Activated T-helper 1 cell treated with anti-CD3 and anti-CD28 coated beads, Interleukin-2, amount 50 U/mL, for 16 hours (primary cell): ENCODE measurements around the gene WAPL.

ENCODE experiments used
- DNase-seq, 2 donors: peaks; one replicate each; pipeline ENCODE4 v3.0.0-alpha.2; 2020; ENCODE audit warnings: low read depth in 1 of 2, low spot score in 1 of 2

The WAPL gene

GRCh38 chr10:86472061-86472460, 49.5 kb downstream of the WAPL start:
- DNase-seq = no peak

- DNase-seq = no peak
Observed at GRCh38 chr10:86461963-86462804, 59.4 kb downstream of the WAPL start.

GRCh38 chr10:86451604-86451960, 70.0 kb downstream of the WAPL start:
- no peak for DNase-seq

- DNase-seq = no peak
Observed at GRCh38 chr10:86450806-86451603, 70.6 kb downstream of the WAPL start.

GRCh38 chr10:86449926-86450558, 71.5 kb downstream of the WAPL start:
- DNase-seq = no peak

- no peak for DNase-seq
Observed at GRCh38 chr10:86447432-86447831, 74.2 kb downstream of the WAPL start.

- DNase-seq = no peak
Observed at GRCh38 chr10:86446987-86447386, 74.6 kb downstream of the WAPL start.

GRCh38 chr10:86446440-86446839, 75.2 kb downstream of the WAPL start:
- DNase-seq = no peak

GRCh38 chr10:86443936-86444335, 77.7 kb downstream of the WAPL start:
- no peak for DNase-seq

GRCh38 chr10:86443069-86443468, 78.5 kb downstream of the WAPL start:
- no peak for DNase-seq

- no peak for DNase-seq
Observed at GRCh38 chr10:86440874-86441843, 80.4 kb downstream of the WAPL start.

GRCh38 chr10:86439544-86439943, 82.0 kb downstream of the WAPL start:
- no peak for DNase-seq

- DNase-seq = no peak
Observed at GRCh38 chr10:86438091-86438749, 83.4 kb downstream of the WAPL start.

GRCh38 chr10:86437447-86437846, 84.1 kb downstream of the WAPL start:
- DNase-seq = no peak

- DNase-seq = no peak
Observed at GRCh38 chr10:86436963-86437362, 84.6 kb downstream of the WAPL start.

GRCh38 chr10:86434656-86435055, 86.9 kb downstream of the WAPL start:
- no peak for DNase-seq

GRCh38 chr10:86423739-86424138, 97.9 kb downstream of the WAPL start:
- DNase-seq = no peak

- no peak for DNase-seq
Observed at GRCh38 chr10:86419101-86419500, 102.5 kb downstream of the WAPL start.

GRCh38 chr10:86415583-86415982, 106.0 kb downstream of the WAPL start:
- no peak for DNase-seq

GRCh38 chr10:86415116-86415515, 106.5 kb downstream of the WAPL start:
- DNase-seq = no peak
